ENCODE data around the gene UVRAG. TPM values are rescaled to one million over a fixed set of nuclear protein-coding genes. Genes with fewer than 3 reads are reported as not detected.

The UVRAG gene
- total and polyA plus RNA-seq, 2 of the 13 experiments (the other 11 are each of a cell fraction or from before 2014, with no cell fraction given) = 9.7 to 17.3 TPM

GRCh38 chr11:76049511-76049910 is 234.5 kb downstream of the UVRAG start (continued):
- no peak for TF ChIP-seq ZNF713 (CRISPR knock-in tag; IDR thresholded peaks at IDR 0.05)
- no peak for TF ChIP-seq POLR2A (IDR thresholded peaks at IDR 0.05; ENCODE audit: insufficient read depth in 1 of 2, low read depth in 2 of 2, low read length in 2 of 2)

- ChIA-PET POLR2A (no interaction called here), CTCF (ENCODE audit: low intra/inter-chr PET ratio, low total read pairs) (no interaction called here)
- Histone ChIP-seq H3K79me2 (ENCODE audit: insufficient read depth, low read length) (no peaks in the 10 kb centered on the region), H3K4me2 (ENCODE audit: low read depth, low read length) (no peak overlapping the region), H2AFZ (ENCODE audit: low read length) (no peak overlapping the region), H3K4me1 (ENCODE audit: insufficient read depth, low read length) (peaks cover 10% of the 10 kb centered on the region), H3K27ac (ENCODE audit: extremely low read length, insufficient read depth, low read length) (no peak overlapping the region), H3K36me3 (replicated peaks in 1 of 2; ENCODE audit: control insufficient read depth in 1 of 2, insufficient read depth in 2 of 2, low read length in 2 of 2) (peaks cover 0 to 3% of the 10 kb centered on the region in 2 experiments; a peak in 2 of 5 replicates), H4K20me1 (ENCODE audit: insufficient read depth, low read length) (no peaks in the 10 kb centered on the region), H3K9ac (ENCODE audit: insufficient read depth, low read depth, low read length) (no peak overlapping the region), H3K27me3 (ENCODE audit: control insufficient read depth in 1 of 2, insufficient read depth in 2 of 2, low read length in 2 of 2) (no peaks in the 10 kb centered on the region), H3K4me3 (replicated peaks in 1 of 3; ENCODE audit: insufficient read depth in 1 of 3, low read depth in 2 of 3, low read length in 3 of 3) (no peak overlapping the region), H3K9me3 (ENCODE audit: low read length) (peaks cover 6% of the 10 kb centered on the region)
- peak; percentile 40; the same call in 2 of the 3 replicates for ATAC-seq
- FAIRE-seq = no peak
- peak; percentile 12 for DNase-seq (ENCODE audit: low spot score)
- BruUV-seq (replicated peaks) = no TSS peak
- no peak for TF ChIP-seq KAT2B (IDR thresholded peaks at IDR 0.05; ENCODE audit: borderline replicate concordance, low read depth, low read length)
- TF ChIP-seq ZNF652 (CRISPR knock-in tag; IDR thresholded peaks at IDR 0.05; ENCODE audit: borderline replicate concordance, low read depth) = no peak
- TF ChIP-seq ZNF691 (CRISPR knock-in tag; IDR thresholded peaks at IDR 0.05; ENCODE audit: borderline replicate concordance, low read depth) = no peak
- no peak for TF ChIP-seq GTF3A (CRISPR knock-in tag; conservative IDR thresholded peaks at IDR 0.05)
- no peak for TF ChIP-seq ZFX (CRISPR knock-in tag; IDR thresholded peaks at IDR 0.05; ENCODE audit: low read depth)
- no peak for TF ChIP-seq SPEN (CRISPR knock-in tag; IDR thresholded peaks at IDR 0.05; ENCODE audit: low read depth)
- TF ChIP-seq FOXJ3 (CRISPR knock-in tag; IDR thresholded peaks at IDR 0.05; ENCODE audit: borderline replicate concordance) = no peak
- TF ChIP-seq WIZ (CRISPR knock-in tag; IDR thresholded peaks at IDR 0.05) = no peak
- no peak for TF ChIP-seq TERF1 (CRISPR knock-in tag; IDR thresholded peaks at IDR 0.05)
- TF ChIP-seq ZNF597 (CRISPR knock-in tag; IDR thresholded peaks at IDR 0.05) = no peak
- TF ChIP-seq ZNF18 (CRISPR knock-in tag; IDR thresholded peaks at IDR 0.05; ENCODE audit: insufficient replicate concordance) = no peak
- in situ Hi-C loops (cut with HindIII; ENCODE audit: extremely low pct_ligation_motif_present, low pct_unique_long_range_greater_than_20kb) (no loop called here), intact Hi-C loops (cut with micrococcal nuclease; ENCODE audit: unreplicated experiment) (no loop called here)
- WGBS (ENCODE audit: low lambda C conversion rate) = 56% methylated on average over 2 of the region's 2 CpGs
Observed at GRCh38 chr11:76051937-76052336, 236.9 kb downstream of the UVRAG start.

All from HepG2 (cell line).